Fibroblast of pulmonary artery (primary cell): ENCODE results near the gene TNK1.

ENCODE experiments used
- DNase-seq: peaks from one replicate; pipeline ENCODE4 v3.0.0-alpha.2; 2010; ENCODE audit warnings: low read depth
- H3K4me3 ChIP-seq: replicated peaks from 2 replicates; pipeline ENCODE4 v1.5.1; 2011; ENCODE audit warnings: low read depth, mild to moderate bottlenecking, control low read depth, low read length, moderate library complexity
- TF ChIP-seq, protein P1 (sequence below): IDR thresholded peaks from 2 replicates; pipeline ENCODE4 v1.5.1; 2011; ENCODE audit warnings: mild to moderate bottlenecking, control low read depth, low read length, inconsistent platforms; ENCODE audit errors: missing control alignments

The TNK1 gene

DNA sequence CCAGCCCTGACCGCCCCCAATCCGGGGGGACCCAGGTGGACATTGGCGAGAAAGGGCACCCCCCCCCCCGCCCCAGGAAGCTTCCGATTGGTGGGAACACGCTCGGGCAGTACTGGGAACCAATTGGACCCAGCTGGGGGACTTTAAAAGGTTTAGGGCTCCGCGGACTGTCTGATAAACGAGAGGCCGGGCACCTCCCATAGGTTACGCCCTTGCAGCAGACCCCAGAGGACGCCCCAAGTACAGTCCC, 22.8 kb downstream of the TNK1 start:
- H3K4me3 ChIP-seq, result peak overlapping the region; percentile 73
- DNase-seq, result no peak
- TF ChIP-seq, protein P1, sequence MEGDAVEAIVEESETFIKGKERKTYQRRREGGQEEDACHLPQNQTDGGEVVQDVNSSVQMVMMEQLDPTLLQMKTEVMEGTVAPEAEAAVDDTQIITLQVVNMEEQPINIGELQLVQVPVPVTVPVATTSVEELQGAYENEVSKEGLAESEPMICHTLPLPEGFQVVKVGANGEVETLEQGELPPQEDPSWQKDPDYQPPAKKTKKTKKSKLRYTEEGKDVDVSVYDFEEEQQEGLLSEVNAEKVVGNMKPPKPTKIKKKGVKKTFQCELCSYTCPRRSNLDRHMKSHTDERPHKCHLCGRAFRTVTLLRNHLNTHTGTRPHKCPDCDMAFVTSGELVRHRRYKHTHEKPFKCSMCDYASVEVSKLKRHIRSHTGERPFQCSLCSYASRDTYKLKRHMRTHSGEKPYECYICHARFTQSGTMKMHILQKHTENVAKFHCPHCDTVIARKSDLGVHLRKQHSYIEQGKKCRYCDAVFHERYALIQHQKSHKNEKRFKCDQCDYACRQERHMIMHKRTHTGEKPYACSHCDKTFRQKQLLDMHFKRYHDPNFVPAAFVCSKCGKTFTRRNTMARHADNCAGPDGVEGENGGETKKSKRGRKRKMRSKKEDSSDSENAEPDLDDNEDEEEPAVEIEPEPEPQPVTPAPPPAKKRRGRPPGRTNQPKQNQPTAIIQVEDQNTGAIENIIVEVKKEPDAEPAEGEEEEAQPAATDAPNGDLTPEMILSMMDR, result no peak

DNA sequence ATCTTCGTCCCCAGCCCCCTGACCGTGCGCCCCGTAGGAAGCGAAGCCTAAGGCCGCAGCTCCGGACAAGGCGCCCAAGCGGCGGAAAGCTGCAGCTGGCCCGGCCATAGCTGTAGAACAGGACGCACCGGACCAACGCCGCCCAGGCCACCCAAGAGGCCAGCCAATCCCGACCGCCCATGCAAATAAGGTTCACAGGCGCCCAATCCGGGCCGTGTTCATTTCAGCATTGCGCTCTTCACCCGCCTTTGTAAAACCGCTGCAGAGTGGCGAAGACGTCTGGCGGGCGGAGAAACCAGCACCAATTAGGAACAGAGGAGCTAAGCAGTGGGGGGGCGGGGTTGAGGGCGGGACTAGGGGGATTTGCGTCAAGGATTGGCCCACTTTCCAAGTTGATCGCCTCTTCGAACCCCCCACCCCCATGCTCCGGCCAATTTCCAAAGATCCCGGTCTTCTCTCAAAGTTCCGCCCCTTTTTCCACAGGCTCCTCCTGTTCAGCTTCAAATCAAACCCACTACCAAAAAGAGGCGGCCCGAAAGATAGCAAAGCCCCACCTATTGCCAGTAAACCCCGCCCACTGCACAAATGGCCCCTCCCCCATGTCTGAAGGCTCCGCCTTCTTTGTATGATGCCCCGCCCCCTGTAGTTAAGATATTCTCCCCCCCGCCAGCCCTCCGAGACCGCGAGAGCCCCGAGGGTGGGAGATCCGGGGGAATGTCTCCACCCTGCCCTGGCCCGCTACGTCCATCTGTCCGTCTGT, 23.3 kb downstream of the TNK1 start, which contains the start of gene TMEM256:
TMEM256 (minus strand) TSS at position 121 of the 760 bp plus-strand sequence; CDS start at position 108, 13 bp downstream.
- DNase-seq, result peak; percentile 99
- TF ChIP-seq, protein P1, result no peak
- H3K4me3 ChIP-seq, result peak within 1 kb of the TSS; percentile 73

DNA sequence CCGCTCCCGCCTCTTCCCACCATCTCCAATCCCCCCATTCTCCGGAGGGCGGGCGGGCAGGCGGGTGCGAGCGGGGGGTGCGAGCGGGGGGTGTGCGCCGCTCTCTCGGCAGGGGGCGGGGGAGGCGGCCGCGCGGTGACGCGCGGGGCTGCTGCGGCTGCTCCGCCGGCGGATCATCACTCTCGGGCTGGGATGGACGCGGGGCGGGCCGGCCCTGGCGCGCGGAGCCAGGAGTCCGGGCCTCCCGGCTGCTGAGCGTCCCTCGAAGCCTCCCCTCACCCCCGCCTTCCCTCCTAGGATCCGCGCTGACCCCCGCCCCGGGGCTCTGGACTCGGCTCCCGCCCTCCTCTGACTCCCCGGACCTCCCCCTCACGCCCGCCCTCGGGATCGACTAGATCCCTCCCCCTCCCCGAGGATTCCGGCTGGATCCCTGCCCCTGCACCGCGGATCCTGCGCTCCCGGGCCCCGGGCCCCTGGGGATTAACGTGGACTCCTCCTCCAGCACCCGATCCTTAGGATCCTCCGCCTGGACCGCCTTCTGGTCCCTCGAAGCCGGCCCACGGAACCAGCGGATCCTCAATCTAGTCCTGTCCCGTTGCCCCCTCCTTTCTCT, 24.0 kb downstream of the TNK1 start:
- TF ChIP-seq, protein P1, result no peak
- peak overlapping the region; percentile 68 for H3K4me3 ChIP-seq
- DNase-seq, result peak; percentile 20

DNA sequence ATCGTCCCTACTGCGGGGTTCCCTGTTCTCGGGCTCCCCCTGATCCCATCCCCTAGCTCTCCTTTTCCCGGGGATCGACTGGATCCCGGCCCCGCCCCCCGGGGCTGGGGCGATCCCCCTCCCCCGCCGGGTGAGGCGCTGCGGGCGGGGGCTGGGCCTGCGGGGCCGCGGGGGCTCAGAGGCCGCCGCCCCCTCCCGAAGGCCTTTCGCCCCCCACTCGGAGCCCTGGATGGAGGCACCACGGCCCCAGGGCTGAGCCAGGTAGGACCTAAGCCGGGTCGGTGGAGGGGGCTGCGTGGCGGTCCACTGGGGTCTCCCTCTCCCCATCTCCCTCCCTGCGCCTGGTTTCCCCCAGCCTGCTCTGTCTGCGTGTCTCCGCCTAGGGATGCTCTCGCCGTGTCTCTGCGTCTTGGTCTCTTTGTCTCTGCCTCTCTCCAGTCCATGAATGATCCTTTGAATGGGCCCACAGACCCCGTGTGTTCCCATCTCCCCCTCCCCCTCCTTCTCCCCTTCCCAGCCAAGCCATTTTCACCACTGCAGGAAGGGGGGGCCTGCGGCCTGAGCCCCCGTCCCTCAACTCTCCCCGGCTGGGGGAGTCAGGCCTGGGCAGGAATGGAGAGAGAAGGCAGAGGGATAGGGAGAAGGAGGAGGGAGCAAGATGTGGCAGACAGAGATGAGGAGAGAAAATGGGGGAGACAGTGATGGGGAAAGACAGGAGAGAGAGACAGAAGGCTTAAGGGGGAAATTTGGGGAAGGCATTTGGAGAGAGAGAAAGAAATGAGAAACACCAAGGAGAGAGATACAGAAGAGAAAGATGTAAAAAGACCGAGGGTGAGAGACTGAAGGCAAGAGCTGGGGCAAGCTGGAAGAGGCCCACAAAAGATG, 24.7 kb downstream of the TNK1 start:
- TF ChIP-seq, protein P1, result no peak
- DNase-seq, result no peak
- peak overlapping the region; percentile 68 for H3K4me3 ChIP-seq

DNA sequence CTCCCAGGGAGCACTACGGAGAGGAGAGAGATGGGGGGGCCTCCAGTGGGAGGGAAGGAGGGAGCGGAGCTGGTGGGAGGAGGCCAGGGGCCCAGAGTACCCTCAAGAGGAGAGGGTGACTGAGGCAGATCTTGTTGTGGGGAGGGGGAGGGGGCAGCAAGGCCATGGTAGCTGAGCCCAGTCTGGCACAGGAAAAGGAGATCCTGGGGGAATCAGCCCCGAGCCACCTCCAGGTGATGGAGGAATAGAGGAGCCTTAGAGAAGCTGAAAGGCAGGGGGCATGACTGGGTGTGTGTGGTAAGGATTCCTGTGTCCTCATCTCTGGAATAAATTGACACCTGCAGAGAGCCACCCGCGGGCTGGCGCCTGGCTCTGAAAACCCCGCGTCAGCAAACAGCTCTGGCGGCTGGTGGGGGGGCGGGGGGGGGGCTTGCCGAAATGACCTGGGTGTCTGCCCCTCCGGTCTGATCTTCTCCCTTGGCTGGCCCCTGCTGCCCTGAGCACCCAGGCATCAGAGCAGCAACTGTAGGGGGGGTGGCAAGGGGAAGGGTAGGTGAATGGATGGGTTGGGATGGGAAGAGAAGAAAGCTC, 25.4 kb downstream of the TNK1 start:
- DNase-seq, result no peak
- TF ChIP-seq, protein P1, result no peak
- peak overlapping the region; percentile 68 for H3K4me3 ChIP-seq

DNA sequence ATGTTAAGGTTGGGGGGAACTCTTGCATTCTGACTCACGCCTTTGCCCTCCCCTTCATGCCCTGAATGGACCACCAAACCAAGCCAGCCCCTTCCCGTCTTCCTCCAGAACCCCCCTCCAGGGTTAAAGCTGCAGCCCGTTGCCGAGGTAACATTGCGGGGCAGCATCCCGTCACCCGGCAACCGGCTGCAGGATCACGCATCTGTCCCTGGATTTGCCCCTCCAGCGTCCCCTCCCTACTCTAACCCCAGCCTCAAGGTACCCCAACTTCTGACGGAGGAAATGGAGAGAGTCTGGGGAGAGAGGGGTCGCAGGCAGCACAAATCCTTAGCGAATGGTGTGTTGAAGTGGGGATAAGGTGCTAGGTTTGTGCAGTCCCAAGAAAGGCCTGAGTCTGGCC, 26.2 kb downstream of the TNK1 start:
- DNase-seq, result no peak
- no peak overlapping the region for H3K4me3 ChIP-seq
- TF ChIP-seq, protein P1, result no peak
